NCI-H524 (cell line): Measurements from ENCODE around the gene WDCP.
"Not testable (repeated sequence)": the region's sequence is repeated elsewhere in the genome, so short reads cannot be mapped to it uniquely, and the experiment has no call there.

Experiments
- DNase-seq, 2 experiments: peaks; one replicate each; lab custom pipeline; 2025; lab: John Stamatoyannopoulos, UW

Gene WDCP

DNA sequence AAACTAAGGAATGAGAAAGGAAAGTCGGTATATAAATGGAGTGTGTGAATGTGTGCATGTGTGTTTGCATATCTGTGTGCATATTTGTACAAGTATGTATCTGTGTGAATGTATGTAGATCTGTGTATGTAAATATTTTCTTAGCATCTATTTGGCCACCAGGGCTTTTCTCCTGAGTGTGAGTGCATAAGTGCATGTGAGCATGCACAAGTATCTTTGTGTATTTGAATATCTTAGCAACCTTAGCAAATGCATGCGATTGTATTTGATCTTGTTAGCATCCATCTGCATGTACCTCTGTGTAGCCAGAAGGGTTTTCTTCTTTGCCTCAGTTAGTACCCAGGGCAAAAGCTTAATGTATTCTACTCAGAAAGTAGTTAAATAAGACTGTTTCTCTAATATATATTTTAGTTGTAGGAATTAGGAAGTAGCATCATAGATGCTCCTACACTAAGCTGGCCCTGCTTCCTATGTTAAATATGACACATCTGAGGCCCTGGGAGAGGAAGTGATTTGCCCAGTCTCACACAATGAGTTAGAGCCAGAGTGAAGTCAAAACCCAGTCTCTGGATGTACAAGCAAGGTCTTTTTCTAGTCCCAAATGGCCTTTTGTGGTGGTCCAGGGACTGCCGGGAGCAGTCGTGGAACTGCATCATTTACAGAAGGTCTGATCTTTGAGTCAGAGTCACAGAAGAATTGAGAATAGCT, 11.5 kb upstream of the WDCP start:
- DNase-seq: no peak

DNA sequence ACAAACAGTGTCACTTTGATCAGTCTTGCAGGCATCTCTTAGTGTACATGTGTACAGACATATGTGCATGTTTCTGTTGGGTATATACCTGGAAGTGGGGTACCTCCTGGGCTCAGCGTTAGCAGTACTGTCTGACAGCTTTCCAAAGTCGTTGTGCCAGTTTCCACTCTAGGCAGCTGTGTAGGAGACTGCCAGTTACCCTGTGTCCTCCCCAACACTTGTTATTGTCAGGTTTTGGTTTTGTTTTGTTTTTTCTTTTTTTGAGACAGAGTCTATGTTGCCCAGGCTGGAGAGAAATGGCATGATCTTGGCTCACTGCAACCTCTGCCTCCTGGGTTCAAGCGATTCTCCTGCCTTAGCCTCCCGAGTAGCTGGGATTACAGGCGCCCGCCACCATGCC, 8.6 kb upstream of the WDCP start:
- DNase-seq: no peak

DNA sequence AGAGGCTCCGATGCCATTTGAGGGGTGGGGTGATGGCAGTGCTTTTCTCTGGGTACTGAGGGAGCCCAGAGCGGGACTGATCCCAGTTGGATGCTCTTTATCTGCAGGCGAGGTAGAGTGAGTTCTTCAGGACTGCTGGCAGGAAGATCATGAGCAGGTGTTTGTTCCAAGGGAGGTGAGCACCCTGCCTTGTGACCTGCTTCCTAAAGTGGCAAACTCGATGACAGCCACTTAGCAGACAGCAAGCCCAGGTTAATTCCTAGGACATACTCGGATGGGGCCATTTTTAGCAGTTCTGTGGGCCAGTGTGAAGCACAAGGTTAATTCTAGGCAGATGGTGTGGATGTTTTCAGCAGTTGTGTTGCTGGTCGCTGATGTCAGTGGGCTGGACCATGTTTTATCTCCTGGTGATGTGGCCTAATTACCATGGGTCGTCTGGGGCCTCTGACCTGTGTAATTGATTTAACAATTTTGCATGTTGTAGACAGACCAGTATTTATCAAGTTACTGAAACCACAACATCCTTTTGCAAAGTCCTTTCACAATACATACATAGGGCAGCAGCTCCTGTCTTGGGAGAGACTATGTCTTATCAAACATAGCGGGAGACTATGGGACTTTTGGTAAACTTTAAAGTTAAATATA, 7.3 kb upstream of the WDCP start:
- no peak for DNase-seq

DNA sequence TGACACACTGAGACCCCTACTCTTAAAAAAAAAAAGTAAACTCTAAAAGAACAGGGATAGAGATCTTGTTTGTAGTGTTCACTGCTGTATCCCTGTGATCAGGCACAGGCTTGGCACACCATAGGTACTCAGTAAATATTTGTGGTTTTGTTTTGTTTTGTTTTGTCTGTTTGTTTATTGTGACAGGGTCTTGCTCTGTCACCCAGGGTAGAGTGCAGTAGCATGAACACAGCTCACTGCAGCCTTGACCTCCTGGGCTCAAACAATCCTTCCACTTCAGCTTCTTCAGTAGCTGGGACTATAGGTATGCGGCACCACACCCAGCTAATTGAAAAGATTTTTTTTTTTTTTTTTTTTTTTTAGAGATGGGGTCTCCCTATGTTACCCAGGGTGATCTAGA, 5.8 kb upstream of the WDCP start:
- DNase-seq: no peak

DNA sequence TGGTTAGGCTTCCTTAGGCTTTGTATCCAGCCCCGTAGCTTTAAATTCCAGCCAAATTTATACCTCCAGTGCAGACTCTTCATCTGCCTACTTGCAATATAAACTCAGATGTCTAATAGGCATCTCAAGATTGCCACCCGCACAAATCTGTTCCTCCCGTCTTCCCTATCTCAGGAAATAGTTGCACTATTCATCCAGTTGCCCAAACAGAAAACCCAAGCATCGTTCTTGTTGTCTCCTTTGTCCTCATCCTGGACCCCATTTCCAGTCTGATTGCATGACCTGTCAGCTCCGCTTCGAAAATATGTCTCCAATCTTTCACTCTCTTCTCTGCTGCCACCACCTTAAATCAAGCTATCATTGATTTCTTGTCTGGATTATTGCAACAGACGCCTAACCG, 4.6 kb upstream of the WDCP start:
- DNase-seq: no peak

DNA sequence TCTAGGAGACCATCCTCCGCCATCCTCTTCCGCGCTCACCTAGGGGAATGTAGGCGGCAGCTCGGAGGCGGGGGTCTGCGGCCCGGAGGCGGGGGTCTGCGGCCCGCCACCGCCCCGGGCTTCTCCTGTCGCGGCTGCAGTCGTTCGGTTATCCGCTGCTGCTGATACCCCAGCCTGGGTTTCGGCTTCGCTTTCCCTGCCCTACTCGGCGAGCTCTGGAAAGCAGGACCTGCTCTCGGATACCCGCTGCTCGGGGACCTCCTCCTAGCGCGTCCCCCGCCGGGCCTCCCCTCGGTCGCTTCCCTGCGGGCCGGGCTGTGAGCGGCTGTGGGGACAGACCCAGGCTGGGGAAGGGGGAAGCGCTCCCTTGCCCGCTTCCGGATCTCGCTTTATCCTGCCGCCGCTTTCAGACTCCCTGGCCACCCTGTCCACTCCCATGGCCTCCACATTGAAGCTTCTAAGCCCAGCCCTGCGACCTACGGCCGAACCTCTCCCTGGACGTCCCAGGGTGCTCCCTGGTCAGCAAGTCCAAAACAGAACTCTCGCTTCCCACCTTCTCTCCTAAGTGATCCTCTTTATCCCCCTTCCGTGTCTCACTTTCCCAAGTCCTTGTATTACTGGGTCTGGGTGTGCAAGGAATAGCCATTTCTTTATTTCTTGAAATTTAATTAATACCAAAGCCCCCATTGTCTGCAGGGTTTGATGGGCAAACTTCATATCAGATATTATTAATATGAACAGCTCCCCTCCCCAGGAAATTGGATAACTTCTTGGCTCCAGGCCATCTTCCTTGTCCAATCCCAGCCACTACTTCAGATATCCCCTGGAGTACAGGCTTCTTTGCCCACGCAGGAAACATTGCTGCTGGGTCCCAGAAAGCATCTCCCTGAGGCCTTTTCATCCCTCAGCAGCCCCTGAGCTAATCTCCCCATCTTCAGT, 3.1 kb upstream of the WDCP start:
- peak; percentile 3 to 37 for DNase-seq

DNA sequence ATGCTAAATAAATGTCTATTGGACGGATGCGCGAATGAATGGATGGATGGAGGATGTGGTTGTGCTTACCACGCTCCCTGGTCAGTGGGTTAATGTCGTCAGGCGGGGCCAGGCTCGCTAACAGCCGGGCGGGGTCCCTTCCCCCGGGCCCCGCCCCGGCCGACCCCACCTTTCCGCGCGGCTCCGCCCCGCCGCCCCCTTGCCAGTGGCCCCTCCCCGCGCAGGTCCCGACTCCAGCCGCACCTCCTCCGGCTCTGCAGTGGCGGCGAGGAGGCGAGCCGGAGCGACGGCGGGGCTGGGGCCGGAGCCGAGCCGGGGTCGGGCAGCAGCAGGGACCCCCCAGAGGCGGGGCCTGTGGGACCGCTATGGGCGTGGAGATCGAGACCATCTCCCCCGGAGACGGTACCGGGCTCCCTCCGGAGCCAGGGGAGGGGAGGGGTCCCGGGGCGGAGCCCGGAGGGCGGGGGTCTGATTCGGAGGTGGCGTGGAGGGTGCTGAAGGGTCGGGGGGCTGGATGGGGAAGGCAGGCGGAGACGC, 2.4 kb upstream of the WDCP start, which contains the start of gene FKBP1B:
Gene FKBP1B (plus strand): TSS at position 257 of the 537 bp plus-strand sequence. CDS start 109 bp downstream, at position 366.
- DNase-seq: peak; percentile 71 to 78

DNA sequence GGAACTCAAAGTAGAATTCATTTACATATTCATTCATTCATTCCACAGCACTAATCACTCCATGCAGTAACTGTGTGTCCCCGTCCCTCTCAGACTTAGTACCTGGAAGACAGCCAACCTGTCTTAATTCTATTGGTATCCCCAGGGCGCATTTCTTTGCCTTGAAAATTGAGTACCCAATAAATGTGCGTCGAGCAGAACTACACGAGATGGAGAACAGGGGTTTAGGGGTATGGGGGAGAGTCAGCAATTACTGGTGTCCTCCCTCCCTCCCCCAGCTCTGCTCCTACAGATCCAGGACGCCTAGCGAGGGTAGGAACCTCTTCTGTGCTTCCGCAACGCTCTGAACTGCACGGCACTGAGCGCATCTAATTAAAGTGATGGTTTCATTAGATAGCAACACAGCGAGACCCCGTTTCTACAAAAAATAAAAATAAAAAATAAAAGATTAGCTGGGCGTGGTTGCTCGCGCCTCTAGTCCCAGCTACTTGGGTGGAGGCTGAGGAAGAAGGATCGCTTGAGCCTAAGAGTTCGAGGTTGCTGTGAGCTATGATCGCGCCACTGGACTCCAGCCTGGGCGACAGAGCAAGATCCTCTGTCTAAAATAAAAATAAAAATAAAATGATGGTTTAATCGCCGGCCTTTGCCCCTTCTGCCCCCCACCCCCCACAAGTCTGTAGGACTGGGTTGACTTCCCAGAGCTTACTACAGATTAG, 1.7 kb upstream of the WDCP start:
- DNase-seq: peak; percentile 18 to 54

DNA sequence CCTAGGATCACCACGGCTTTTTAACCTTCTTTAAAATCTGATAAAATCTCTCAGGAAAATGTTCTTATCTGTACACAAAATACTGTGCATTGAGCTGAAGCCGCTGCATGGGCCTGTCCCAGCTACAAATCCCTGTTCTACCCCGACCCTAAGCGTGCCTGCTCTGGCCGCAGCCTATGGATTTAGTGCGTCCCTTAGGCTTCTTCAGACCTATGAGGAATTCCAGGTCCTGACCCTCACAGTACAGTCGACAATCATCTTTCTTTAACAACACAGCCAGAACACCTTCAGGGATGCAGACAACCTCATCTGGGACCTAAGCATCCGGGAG, 477 bp upstream of the WDCP start:
- no peak for DNase-seq

DNA sequence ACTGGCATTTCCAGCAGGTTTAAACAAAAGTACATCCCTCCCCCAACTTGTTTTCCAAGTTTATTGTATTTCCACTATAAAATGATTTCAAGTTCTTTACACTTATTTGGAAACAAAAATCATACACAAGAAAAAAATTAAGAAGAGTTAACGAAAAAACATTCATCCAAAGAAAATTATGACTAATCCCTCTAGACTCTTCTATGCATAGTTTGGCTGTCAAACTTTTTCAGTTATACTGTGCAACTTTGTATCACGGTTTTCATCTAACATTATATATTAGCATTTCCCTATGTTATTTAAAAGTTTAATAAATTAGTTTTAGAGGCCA, 627 bp downstream of the WDCP start:
- no peak for DNase-seq

DNA sequence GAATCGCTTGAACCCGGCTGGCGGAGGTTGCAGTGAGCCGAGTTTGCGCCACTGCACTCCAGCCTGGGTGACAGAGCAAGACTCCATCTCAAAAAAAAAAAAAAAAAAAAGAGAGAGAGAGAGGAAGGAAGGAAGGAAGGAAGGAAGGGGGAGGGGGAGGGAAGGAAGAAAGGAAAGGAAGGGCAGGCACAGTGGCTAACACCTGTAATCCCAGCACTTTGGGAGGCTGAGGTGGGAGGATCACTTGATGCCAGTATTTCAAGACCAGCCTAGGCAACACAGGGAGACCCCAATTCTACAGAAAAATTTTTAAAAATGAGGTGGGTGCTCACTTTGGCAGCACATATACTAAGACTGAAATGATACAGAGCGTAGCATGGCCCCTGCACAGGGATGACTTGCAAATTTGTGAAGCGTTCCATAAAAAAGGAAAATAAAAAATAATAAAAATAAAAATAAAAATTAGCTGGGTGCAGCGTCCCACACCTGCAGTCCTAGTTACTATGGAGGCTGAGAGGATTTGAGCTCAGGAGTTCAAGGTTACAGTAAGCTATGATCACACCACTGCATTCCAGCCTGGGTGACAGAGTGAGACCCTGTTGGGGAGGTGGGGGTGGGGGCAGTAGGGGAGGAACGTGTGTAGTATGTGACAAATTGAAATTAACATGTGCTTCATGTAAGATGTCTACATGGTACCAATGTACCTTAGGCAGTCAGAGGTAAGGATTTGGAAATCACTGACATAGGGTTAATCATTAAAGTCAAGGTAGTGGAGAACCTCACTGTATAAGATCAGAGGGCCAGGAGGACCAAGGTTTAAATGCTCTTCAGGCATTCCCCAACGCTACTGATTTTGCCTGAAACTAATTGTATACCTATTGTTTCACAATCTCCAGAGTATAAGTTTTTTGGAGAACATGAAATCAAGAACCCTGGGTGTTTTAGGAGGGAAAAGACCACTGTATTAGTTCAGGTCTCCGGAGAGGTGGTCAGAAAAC, 1.4 kb downstream of the WDCP start:
- no peak for DNase-seq

DNA sequence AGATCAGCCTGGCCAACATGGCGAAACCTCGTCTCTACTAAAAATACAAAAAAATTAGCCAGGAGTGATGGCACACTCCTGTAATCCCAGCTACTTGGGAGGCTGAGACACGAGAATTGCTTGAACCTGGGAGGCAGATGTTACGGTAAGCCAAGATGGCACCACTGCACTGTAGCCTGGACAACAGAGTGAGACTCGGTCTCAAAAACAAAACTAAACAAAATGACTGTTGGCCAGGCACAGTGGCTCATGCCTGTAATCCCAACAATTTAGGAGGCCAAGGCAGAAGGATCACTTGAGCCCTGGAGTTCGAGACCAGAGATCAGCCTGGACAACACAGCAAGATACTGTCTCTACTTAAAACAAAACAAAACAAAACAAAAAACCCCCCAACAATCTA, 4.1 kb downstream of the WDCP start:
- DNase-seq: not testable (repeated sequence)

DNA sequence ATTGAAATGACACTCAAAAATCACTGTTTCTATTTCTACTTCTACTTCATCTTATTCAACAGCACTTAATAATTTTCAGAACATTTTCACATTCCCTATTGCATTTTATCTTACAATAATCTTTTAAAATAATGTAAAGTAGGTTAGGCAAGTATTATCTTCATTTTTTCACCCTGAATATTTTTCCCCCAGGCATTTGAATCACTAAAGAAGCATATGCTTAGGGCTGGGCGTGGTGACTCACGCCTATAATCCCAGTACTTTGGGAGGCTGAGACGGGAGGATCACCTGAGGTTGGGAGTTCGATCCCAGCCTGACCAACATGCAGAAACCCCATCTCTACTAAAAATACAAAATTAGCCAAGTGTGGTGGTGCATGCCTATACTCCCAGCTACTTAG, 6.7 kb downstream of the WDCP start:
- DNase-seq: no peak

DNA sequence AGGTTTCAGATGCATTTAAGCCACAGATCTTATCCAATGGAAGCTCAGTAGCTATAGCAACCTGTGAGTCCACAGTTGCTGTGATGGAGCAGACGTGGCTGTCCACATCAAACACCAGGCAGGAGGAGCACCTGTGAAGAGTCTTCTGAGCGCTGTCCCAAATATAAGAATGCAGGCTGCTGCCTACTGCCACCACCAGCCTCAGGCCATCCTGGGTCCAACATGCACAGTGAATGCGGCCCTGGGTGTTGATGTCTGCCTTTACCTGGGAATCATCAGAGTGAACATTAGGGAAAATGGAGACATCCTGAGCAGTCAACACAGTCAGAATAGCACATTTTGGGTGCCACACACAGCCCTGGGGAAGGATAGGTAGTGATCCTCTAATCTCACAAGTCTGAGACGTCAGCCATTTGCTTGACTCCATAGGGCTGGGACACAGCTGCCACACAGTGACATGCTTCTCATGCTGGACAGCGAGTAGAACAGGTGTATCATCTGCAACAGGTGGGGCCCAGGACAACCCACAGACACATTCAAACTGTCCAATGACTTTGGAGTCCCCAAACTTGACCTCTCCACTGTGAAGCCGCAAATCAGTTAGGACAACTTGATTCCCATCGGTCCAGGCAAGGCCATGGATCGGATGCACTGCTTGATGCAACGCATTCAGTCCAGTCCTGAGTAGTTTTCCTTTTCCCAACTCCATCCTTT, 8.2 kb downstream of the WDCP start:
- no peak for DNase-seq

DNA sequence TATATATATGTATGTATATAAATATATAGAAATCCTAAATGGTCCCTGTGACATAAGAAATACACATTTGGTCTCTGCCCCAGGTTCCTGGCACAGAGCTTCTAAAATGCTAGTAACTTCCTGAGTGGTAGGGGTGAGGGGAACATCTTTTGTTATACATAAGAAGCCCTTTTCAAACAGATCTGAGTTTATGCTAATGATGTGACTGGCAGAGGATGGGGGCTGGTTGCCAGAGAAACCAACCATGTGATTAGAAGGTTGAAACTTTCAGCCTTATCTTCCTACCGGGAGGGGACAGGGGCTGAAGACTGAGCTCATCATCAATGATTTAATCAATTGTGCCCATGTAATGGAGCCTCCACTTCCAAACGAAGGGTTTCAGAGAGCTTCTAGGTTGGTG, 21.0 kb downstream of the WDCP start:
- DNase-seq: no peak

DNA sequence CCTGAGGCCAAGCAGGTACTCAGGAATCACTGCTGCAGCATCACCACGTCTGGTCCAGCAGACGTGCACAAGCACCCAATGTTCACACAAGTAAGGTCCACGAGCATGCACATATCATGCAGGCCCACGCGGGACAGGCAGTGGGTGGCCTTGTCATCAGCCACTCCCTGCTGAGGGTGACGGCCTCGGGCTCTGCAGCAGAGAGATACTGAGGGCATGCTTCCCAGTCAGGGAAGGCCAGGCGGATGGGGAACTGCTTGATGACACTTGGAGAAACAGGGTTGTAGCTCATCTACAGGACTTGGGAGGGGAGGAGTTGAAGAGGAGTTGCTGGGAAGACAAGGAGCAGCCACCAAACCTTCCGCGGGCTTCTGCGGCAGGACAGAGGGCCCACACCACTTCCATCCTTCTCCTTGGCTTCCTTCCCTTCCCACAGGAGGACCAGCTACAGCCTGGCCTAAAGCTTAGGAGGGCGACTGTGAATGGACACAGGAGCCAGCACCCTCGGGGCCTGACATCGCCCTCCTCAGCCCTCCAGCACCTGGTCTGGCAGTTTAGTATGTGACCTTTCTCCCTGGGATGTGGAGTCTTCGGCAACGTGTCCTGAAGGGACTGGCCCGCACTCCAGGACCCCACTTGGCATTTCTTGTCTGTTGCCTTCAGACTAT, 22.1 kb downstream of the WDCP start:
- no peak for DNase-seq

DNA sequence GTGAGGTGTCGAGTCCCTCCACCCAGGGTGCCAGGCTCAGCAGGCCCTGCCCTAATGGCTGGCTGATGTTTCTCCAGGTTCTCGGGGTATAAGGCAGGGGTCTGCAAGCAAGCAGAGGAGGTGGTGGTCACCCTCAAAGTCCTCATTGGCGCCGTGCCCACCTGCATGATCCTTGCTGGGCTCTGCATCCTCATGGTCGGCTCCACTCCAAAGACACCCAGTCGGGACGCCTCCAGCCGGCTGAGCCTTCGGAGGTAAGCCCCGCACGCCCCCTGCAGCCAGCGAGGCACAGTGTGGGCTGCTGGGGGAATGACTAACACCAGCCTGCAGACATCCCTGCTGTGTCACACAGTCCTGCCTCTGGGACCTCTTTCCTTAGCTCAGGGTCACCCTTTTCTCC, 23.2 kb downstream of the WDCP start:
- DNase-seq: no peak

DNA sequence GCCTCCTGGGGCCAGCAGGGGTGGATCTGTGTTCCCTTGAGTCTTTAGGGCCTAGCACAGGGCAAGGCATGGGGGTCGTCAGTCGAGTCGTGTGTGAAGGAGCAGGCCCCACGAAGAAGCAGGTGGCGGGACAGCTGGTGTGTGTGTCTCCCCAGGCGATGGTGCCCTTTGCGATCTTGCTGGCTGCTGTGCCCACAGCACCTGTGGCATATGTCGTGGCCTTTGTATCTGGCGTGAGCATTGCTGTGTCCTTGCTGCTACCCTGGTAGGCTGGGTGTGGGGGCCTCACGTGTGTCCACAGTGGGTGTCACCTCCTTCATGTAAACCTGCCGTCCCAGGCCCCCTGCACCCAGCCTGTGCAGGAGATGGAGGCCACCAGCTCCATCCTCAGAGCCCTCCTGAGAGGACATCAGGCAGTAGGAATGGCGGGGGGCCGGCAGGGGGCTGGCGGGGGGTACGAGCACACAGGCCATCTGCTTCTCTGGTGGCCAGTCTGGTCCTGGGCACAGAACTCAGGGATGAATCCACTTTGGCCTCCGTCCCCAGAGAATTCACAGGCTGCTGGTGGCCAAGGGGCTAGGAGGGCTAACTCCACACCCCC, 24.1 kb downstream of the WDCP start:
- DNase-seq: peak in 1 of 2 experiments; percentile 35

DNA sequence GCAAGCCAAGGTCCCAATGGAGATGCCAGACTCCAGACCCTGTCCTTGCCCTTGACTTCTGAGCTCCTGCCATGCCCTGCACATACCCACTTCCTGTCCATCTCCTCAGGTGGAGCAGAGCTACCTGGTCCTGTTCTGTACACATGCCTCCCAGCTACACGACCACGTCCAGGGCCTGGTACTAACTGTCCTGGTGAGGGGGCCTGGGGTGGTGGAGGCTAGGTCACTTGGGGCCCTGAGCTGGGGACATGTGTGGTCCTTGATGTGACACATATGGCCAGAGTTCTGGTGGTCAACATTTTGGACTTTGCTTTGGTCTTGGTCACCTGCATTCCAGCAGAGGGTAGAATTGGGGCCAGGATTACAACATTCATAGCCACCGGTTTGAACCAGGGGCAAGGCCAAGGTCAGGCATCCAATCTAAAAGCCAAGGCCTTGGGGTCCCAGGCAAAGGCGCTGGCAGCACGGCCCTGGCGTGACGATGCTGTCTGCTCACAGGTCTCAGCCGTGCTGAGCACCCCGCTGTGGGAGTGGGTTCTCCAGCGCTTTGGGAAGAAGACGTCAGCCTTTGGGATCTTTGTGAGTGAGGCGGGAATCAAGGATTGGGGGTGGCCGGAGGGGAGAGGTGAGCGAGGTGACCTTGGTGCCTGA, 24.7 kb downstream of the WDCP start:
- DNase-seq: no peak
